Fibroblast of pulmonary artery (primary cell): ENCODE measurements around the gene GEMIN8.

Experiments
- DNase-seq: peaks from one replicate; pipeline ENCODE4 v3.0.0-alpha.2; 2010; ENCODE audit warnings: low read depth
- H3K4me3 ChIP-seq: replicated peaks from 2 replicates; pipeline ENCODE4 v1.5.1; 2011; ENCODE audit warnings: low read depth, mild to moderate bottlenecking, control low read depth, low read length, moderate library complexity
- CTCF ChIP-seq: IDR thresholded peaks from 2 replicates; pipeline ENCODE4 v1.5.1; 2011; ENCODE audit warnings: mild to moderate bottlenecking, control low read depth, low read length, inconsistent platforms; ENCODE audit errors: missing control alignments

GEMIN8 gene

GRCh38 chrX:14022019-14022418 lies 7.7 kb downstream of the GEMIN8 start:
- H3K4me3 ChIP-seq, result no peak overlapping the region
- DNase-seq, result no peak
- TF ChIP-seq CTCF, result no peak

- DNase-seq, result no peak
- no peak overlapping the region for H3K4me3 ChIP-seq
- TF ChIP-seq CTCF, result no peak
These were observed 12.3 kb downstream of the GEMIN8 start for GRCh38 chrX:14017399-14017798.

- no peak for TF ChIP-seq CTCF
- no peak overlapping the region for H3K4me3 ChIP-seq
- DNase-seq, result no peak
These were observed 13.8 kb downstream of the GEMIN8 start for GRCh38 chrX:14015941-14016340.

- peak; percentile 25 for DNase-seq
- TF ChIP-seq CTCF, result no peak
- no peak overlapping the region for H3K4me3 ChIP-seq
These were observed 14.4 kb downstream of the GEMIN8 start for GRCh38 chrX:14015294-14015693.

GRCh38 chrX:14014526-14014925 lies 15.2 kb downstream of the GEMIN8 start:
- no peak for TF ChIP-seq CTCF
- no peak for DNase-seq

GRCh38 chrX:14013054-14013453 lies 16.6 kb downstream of the GEMIN8 start:
- no peak for TF ChIP-seq CTCF
- no peak overlapping the region for H3K4me3 ChIP-seq
- no peak for DNase-seq

More at GRCh38 chrX:14014526-14014925, 15.2 kb downstream of the GEMIN8 start:
- H3K4me3 ChIP-seq, result no peak overlapping the region

- TF ChIP-seq CTCF, result no peak
- DNase-seq, result no peak
- H3K4me3 ChIP-seq, result no peak overlapping the region
These were observed 19.1 kb downstream of the GEMIN8 start for GRCh38 chrX:14010566-14010965.
